ENCODE results near the gene CACNB3.
A peak's percentile ranks its signal among the peaks of the same experiment; 100 is the strongest.
"Not testable (repeated sequence)": the region's sequence is repeated elsewhere in the genome, so short reads cannot be mapped to it uniquely, and the experiment has no call there.

CACNB3 gene

DNA sequence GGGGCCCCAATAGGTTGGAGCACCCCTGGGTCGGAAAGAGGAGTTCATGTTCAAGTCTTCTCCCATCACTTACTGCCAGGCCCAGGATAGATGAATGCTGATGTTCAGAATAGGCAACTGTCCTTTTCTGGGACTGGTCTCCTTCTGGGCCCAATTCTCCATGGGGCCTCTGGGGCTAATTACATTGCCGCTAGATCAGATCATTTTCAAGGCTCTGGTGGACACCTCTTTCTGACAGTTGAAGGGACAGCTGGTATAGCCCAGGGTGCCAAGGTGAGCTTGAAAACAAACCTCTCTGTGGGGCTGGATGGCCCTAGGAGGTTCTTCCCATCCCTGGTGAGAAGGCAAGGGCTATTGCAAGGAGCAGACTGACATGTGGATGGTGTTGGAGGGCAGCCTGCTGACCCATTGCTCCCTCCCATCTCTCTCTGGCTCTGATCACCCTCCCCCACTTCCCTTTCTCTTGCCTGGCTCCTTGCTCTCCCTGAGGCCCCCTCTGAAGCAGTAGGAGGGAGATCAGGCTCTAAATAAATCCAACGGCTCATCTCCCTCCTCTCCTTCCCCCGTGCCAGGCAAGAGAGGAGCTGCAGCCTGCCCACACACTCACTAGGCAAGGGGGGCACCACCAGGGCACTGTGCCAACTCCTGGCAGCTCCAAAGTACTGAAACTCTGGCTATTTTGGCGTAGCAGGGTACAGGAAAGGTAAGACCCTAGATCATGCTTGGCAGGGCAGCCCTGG, 1.9 kb downstream of the CACNB3 start:
- DNase-seq: no peak

DNA sequence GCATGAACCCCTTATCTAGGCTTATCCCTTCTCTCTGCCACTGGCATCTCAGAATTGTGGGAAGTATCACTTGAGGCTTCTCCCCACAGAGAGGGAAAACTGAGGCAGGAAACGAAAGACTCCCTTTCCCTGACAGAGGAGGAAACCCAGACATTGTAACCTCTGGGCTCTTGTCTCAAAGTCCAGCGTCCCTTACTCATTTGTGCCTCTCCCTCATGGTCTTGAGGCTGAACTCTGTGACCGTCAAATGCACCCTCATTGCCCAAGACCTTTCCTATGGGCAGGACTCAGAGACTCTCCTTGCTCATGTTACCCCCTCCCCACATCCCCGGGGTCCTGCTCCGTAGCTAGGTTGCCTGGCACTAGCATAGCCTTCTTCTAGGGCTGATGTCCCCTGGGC, 3.8 kb downstream of the CACNB3 start:
- DNase-seq: no peak

DNA sequence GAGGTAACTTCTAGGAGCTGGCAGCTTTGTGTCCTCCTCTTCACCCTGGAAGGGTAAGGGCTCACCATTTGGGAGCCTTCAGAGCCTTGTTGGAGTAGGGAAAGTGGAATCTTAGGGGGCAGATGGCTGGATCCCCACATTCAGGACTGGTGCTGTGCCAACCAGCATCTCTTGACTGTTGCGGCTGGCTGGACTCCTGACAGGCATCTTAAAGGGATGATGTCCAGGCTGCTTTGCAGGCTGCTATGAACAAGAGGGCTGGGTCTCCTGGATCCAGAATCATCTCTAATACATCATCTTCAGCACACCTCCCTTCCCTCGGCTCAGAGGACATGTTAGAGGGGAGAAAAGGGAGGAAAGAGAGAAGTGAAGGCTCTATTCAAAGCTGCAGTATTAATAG, 4.4 kb downstream of the CACNB3 start:
- no peak for DNase-seq

DNA sequence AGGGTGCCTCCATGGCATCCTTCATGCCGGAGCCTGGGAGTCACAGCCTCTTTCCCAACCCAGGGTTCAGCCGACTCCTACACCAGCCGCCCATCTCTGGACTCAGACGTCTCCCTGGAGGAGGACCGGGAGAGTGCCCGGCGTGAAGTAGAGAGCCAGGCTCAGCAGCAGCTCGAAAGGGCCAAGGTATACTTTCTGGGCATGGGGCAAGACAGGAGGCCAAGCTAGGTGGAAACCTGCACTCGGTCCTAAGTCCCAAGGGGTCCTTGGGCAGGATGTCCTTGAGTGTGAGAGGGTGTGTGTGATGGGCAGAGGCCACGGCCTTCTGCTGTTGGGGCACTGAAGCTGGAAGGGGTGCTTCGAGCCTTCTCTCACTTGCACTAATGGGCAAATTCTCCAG, 5.0 kb downstream of the CACNB3 start:
- DNase-seq: no peak

DNA sequence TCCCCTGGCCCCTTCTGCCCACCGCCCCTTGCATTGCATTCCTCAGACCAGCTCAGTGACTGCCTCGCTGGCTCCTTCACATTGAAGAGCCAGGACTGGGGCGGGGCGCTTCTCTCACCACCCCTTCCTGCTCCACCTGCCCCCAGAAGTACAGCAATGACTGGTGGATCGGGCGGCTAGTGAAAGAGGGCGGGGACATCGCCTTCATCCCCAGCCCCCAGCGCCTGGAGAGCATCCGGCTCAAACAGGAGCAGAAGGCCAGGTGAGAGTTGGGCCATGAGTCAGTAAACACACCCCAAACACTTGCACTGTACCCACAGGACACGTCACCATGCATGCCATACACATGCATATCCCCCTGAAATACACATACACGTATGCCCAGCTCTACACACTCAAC, 5.8 kb downstream of the CACNB3 start:
- peak; percentile 36 for DNase-seq

DNA sequence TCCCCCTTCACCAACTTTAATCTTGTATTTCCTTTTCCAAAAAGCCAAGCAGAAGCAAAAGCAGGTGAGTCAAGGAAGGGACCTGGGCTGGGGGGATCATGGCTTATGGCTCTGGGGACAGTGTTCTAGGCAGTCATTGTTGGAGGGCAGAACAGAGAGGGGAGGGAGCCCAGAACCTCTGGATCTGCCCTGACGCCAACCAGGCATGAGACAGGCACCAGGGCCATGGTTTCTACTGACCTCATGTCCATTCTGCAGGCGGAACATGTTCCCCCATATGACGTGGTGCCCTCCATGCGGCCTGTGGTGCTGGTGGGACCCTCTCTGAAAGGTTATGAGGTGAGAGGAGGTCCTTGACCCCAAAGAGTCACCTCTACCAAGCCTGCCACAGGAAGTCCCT, 6.6 kb downstream of the CACNB3 start:
- no peak for DNase-seq

DNA sequence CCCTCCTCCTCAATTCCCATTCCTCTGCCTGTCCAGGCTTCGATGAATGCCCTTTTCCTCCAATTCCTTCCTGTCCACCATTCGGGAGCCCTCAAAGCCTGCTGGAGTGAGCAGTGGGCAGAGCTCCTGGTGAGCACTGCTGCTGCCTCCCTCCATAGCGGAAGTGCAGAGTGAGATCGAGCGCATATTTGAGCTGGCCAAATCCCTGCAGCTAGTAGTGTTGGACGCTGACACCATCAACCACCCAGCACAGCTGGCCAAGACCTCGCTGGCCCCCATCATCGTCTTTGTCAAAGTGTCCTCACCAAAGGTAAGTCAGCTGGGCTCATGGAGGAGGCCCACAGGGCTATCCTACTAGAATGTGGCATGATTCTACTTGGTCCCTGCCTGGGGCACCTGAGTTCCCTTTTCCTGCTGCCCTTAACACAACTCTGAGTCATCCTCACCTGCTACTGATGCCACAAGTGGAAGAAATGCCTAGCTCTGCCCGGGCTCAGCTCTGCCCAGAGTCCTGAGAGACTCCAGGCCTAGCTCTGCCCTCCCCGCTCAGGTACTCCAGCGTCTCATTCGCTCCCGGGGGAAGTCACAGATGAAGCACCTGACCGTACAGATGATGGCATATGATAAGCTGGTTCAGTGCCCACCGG, 8.0 kb downstream of the CACNB3 start:
- no peak for DNase-seq

DNA sequence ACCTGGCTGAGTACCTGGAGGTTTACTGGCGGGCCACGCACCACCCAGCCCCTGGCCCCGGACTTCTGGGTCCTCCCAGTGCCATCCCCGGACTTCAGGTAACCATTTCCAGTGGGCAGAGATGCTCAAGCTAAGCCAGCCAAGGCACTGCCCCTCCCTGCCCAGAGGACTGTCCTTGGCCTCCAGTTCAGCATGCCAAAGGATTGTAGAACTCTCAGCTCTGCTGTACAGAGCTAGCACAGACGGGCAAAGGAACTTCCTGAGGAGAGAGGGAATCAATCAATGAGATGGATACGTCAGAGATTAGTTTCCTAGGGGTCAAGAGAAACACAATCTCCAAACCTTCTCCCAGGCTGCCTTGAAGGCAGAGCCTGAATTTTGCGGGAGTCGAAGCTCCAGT, 8.7 kb downstream of the CACNB3 start:
- no peak for DNase-seq

DNA sequence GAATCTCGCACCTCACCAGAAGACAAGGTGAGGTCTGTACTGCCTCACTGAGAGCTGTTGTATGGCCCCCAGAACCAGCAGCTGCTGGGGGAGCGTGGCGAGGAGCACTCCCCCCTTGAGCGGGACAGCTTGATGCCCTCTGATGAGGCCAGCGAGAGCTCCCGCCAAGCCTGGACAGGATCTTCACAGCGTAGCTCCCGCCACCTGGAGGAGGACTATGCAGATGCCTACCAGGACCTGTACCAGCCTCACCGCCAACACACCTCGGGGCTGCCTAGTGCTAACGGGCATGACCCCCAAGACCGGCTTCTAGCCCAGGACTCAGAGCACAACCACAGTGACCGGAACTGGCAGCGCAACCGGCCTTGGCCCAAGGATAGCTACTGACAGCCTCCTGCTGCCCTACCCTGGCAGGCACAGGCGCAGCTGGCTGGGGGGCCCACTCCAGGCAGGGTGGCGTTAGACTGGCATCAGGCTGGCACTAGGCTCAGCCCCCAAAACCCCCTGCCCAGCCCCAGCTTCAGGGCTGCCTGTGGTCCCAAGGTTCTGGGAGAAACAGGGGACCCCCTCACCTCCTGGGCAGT, 9.3 kb downstream of the CACNB3 start:
- DNase-seq: no peak

DNA sequence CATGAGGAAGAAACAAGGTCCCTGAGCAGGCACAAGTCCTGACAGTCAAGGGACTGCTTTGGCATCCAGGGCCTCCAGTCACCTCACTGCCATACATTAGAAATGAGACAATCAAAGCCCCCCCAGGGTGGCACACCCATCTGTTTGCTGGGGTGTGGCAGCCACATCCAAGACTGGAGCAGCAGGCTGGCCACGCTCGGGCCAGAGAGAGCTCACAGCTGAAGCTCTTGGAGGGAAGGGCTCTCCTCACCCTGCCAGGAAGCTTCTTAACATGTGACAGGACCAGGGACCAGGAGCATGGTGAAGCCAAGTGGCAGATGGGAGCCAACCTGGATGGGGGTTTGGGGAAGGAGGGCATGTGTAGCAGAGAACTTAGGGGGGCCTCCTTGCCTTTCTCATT, 10.0 kb downstream of the CACNB3 start:
- DNase-seq: no peak

DNA sequence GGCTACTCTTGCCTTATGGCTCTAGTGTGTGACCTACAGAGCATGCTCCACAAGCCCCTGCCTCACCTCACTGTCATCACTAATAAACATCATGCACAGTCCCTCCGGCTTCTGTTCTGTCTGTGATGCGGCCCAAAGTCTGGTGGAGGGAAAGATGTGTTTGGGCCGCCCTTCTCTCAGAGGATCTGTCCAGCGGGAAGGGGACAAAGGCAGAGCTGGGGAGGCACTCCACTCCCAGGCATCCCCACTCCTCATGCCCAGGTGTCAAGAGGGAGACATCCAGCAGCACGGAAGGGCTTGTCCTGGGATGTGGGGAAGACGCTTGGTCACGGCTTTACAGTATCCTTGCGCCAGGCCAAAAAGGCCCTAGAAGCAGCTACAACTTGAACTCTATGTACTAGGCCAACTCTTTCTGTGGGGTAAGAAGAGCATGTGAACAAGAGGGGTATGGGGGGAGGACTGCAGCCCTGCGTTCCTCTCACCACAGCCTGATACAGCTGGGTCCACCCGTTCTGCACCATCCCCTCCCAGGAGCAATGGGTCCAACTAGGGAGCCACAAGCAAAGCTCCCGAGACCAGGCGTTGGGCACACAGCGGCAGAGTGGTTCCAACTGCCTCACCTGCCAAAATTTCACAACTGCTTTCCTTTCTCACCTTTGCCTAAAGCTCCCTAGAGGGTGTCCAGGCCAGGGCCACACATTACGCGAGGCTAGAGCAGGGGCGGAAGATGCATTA, 10.7 kb downstream of the CACNB3 start:
- no peak for DNase-seq

DNA sequence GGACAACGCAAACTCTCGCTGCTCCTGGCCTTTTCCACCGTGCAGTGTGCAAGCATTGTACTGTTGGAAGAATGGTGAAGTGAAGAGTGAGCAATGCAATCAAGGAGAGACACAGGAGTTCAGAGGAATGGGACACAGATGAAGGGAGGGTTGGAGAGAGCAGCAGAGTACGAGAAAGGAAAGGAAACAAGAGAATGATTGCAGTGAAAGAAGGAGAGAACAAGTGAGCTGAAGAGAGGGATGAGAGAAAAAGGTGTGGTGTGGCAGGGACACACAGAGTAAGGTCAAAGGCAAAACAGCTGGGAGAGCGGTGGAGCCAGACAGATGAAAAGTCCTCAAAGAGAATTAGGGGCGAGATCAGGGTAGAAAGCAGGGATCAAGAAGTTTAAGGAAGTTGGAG, 13.0 kb downstream of the CACNB3 start:
- DNase-seq: no peak

DNA sequence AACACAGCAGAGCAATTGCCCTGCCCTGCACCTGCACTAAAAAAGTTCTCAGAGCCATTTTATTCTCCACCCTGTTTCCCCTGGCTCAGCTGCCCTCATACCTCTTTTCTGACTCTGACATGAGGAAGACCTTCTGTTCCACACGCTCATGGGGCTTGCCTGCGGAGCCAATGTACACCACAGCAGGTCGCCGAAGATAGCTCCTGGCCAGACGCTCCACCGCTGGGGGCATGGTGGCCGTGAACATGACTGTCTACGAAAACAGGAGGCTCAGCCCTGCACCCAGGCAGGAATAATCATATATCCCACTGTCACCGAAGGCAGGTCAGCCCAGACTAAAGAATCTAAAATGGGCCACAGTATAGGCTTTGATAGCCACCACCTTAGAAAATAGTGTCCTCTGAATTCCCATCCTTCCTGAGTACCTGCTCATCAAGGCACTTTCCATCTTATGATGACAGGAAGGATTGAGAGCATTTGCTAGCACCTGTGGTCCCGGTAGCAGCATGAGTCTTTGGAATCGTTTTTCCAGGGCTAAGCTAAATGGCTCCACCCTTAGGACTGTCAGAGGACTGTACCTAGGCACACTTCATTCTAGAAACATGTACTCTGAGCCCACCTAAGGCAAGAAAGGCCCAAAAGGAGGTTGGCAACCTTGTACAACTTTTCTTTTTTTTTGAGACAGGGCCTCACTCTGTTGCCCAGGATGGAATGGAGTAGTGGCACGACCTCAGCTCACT, 14.2 kb downstream of the CACNB3 start:
- no peak for DNase-seq

DNA sequence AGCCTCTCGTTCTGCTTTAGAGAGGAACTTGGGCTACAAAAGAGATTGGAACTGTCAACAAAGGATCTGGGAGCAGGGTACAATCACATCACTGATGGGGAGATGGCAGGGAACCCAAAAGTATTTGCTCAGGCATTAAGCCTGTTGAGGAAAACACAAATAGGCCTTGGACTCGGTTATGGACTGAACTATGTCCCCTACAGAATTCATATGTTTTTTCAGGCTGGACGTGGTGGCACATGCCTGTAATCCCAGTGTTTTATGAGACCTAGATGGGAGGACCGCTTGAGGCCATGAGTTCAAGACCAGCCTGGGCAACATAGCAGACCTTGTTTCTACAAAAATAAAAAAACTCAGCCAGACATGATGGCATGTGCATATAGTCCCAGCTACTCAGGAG, 19.8 kb downstream of the CACNB3 start:
- DNase-seq: no peak

DNA sequence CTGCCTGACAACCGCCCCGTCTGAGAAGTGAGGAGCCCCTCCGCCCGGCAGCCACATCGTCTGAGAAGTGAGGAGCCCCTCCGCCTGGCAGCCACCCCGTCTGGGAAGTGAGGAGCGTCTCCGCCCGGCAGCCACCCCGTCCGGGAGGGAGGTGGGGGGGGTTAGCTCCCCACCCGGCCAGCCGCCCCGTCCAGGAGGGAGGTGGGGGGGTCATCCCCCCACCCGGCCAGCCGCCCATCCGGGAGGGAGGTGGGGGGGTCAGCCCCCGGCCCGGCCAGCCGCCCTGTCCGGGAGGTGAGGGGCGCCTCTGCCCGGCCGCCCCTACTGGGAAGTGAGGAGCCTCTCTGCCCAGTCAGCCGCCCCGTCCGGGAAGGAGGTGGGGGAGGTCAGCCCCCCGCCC, 23.7 kb downstream of the CACNB3 start:
- DNase-seq: not testable (repeated sequence)

DNA sequence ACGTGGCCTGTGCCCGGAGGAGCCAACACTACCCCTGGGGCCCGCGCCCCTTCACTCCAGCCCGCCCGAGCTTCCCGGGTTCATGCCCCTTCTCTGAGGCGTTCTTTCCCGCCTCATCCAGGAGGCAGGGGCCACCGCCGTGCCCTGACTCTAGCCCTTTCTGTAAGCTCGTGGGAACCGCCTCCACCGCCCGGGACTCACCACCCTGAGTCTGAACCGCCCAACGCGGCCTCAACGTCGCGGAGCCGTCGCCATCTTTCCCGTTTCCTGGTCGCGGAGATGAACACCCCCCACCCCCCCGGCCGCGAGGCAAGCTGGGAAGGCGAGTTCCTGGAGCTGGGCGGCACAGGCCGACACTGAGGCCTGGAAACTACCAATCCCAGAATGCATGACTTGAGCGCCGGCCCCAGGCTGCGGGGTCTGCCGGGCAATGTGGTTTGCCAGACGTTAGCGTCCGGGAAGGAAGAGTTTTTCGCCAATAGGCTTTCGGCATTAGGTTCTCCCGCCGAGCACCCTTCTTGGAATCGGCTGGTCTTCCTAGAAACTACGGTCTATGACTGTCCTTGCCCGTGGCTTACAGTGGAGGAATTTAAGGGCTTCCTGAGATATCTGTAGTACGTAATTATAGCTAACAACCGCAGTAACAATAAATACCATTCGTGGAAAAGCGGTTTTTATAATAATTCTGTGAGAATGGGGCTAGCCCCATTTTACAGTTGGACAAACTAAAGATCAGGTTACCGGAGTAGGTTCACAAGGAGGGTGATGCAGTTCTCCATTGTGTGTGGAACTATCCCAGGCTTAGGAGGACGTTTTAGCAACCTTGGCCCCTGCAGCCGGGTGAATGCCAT, 33.8 kb downstream of the CACNB3 start, which contains the start of gene DDX23:
Gene DDX23 (minus strand): TSS at position 281 of the 851 bp plus-strand sequence. CDS start 6,381 bp downstream, outside the sequence.
- DNase-seq: peak; percentile 90

DNA sequence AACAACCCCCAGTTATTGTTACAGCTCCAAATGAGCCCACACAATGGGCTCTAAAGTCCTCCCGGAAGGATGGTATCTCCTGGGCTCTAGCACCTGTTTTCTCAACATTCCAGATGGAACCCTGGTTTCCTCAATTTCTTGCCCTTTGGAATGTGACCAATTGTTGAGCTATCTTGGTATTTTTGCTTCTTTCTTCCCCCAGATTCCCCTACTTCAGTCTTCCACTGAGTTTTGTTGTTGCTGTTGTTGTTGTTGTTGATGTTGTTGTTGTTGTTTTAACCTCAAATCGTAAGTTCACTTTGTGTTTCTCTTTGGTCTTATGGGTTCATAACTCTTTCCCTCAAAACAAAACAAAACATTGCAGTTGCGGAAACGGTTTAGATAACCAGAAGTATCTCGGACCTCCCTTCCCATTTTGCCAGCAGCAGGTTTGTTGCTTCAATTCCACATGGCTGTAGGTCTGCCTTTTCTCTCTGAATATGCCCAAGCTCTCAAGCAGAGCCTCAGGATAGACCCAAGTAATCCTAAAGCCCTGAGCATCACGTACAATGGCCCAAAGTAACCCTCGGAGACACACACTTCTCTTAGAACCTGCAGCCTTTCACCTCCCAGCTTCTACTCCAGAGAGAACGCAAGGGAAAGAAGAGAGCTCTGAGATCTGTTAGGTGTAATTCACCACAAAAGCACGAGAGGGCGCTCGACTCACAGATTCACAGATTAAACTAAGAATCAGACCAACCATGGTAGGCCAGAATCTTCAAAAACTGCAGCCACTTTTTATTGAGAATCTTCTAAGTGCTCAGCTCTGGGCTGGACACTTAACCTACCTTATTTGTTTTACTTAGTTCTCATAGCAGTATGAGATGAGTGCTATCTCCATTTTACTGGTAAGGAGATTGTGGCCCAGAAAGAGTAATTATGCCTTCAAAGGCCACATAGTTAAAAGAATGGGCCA, 34.7 kb downstream of the CACNB3 start:
- peak; percentile 93 for DNase-seq

DNA sequence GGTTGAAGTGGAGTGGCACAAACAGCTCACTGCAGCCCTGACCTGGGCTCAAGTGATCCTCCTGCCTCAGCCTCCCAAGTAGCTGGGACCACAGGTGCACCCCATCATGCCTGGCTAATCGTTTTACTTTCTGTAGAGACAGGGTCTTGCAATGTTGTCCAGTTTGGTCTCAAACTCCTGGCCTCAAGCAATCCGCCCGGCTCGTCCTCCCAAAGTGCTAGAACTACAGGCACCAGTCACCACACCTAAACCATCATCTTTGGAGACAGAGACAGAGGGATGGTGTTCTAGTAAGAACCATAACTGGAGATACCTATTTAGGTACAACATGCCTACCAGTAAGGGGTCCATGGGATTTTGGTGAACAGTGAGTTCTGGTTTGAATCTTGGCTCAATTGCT, 36.2 kb downstream of the CACNB3 start:
- DNase-seq: no peak

DNA sequence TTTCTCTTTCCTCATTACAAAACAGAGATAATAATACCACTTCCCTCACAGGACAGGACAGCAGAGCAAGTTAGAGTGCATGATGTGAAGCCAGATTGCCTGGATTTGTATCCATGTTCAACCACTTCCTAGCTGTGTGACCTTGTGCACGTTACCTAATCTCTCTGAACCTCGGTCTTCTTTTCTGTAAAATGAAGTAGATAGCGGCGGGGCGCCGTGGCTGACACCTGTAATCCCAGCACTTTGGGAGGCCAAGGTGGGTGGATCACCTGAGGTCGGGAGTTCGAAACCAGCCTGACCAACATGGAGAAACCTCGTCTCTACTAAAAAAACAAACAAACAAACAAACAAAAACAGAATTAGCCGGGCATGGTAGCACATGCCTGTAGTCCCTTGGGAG, 36.6 kb downstream of the CACNB3 start:
- not testable (repeated sequence) for DNase-seq

DNA sequence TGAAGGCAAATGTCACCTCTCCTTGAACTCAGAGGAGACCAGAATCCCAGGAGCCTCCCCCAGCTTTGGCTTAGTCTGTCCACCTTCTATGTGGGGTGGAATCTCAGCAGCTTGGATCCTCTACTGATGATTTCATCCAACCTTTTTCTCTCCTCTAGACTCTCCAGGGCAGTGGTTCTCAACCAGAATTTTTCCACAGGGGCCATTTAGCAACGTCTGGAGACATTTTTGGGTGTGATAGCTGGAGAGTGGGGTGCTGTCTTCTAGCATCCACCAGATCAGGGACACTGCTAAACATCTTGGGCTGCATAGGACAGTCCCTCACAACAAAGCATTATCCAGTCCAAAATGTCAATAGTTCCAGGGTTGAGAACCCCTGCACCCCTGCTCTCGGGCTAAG, 38.1 kb downstream of the CACNB3 start:
- no peak for DNase-seq
